H9 (cell line): ENCODE data around the gene AEBP2. TPM values are rescaled to one million over a fixed set of nuclear protein-coding genes. Genes with fewer than 3 reads are reported as not detected.

ENCODE experiments used
- DNase-seq: peaks from one replicate; pipeline ENCODE4 v3.0.0-alpha.2; 2017
- H2AFZ ChIP-seq: one replicate; pipeline ENCODE4 v1.6.1; 2013; ENCODE audit warnings: mild to moderate bottlenecking, low read length, control low read depth, moderate library complexity
- H2AK5ac ChIP-seq: 2 replicates; pipeline ENCODE4 v1.6.1; 2013; ENCODE audit warnings: low read length, control low read depth, mixed read lengths; ENCODE audit not compliant: insufficient read length
- H2BK120ac ChIP-seq: one replicate; pipeline ENCODE4 v1.6.1; 2013; ENCODE audit warnings: low read depth, mild to moderate bottlenecking, low read length, control low read depth, inconsistent platforms; ENCODE audit not compliant: poor library complexity, severe bottlenecking
- H2BK12ac ChIP-seq: 2 replicates; pipeline ENCODE4 v1.6.1; 2013; ENCODE audit warnings: low read length, control low read depth, mixed read lengths, low read depth; ENCODE audit not compliant: insufficient read length
- H2BK15ac ChIP-seq: 2 replicates; pipeline ENCODE4 v1.6.1; 2013; ENCODE audit warnings: low read depth, low read length, control low read depth
- H2BK20ac ChIP-seq: one replicate; pipeline ENCODE4 v1.6.1; 2013; ENCODE audit warnings: low read depth, mild to moderate bottlenecking, low read length, control low read depth, inconsistent platforms; ENCODE audit not compliant: poor library complexity, severe bottlenecking
- H2BK5ac ChIP-seq: 2 replicates; pipeline ENCODE4 v1.6.1; 2013; ENCODE audit warnings: low read length, control low read depth, mixed read lengths; ENCODE audit not compliant: insufficient read length
- H3K14ac ChIP-seq: 2 replicates; pipeline ENCODE4 v1.6.1; 2013; ENCODE audit warnings: low read length, control low read depth; ENCODE audit not compliant: insufficient read depth
- H3K18ac ChIP-seq: 2 replicates; pipeline ENCODE4 v1.6.1; 2013; ENCODE audit warnings: low read depth, mild to moderate bottlenecking, mixed read lengths, low read length, control low read depth; ENCODE audit not compliant: insufficient read length
- H3K23ac ChIP-seq: 2 replicates; pipeline ENCODE4 v1.6.1; 2013; ENCODE audit warnings: low read length, control low read depth, mixed read lengths, low read depth; ENCODE audit not compliant: insufficient read length
- H3K23me2 ChIP-seq: 2 replicates; pipeline ENCODE4 v1.6.1; 2013; ENCODE audit warnings: low read depth, mild to moderate bottlenecking, mixed read lengths, low read length, control low read depth; ENCODE audit not compliant: insufficient read length, poor library complexity, severe bottlenecking
- H3K27ac ChIP-seq: 2 replicates; pipeline ENCODE4 v1.5.1; 2013; ENCODE audit warnings: low read length, control low read depth, mixed read lengths, low read depth; ENCODE audit not compliant: insufficient read length
- H3K27me3 ChIP-seq: 2 replicates; pipeline ENCODE4 v1.6.1; 2013; ENCODE audit warnings: low read length, control low read depth, inconsistent platforms; ENCODE audit not compliant: insufficient read depth
- H3K4ac ChIP-seq: 2 replicates; pipeline ENCODE4 v1.6.1; 2013; ENCODE audit warnings: low read depth, mild to moderate bottlenecking, control low read depth, inconsistent platforms, low read length, moderate library complexity
- H3K4me1 ChIP-seq: 2 replicates; pipeline ENCODE4 v1.6.1; 2013; ENCODE audit warnings: low read length, control low read depth, inconsistent platforms; ENCODE audit not compliant: insufficient read depth
- H3K4me2 ChIP-seq: 2 replicates; pipeline ENCODE4 v1.6.1; 2013; ENCODE audit warnings: low read length, control low read depth, mixed read lengths; ENCODE audit not compliant: insufficient read length, insufficient read depth
- H3K56ac ChIP-seq: 2 replicates; pipeline ENCODE4 v1.6.1; 2013; ENCODE audit warnings: low read depth, mild to moderate bottlenecking, mixed read lengths, low read length, control low read depth; ENCODE audit not compliant: insufficient read length
- H3K79me1 ChIP-seq: 2 replicates; pipeline ENCODE4 v1.6.1; 2013; ENCODE audit warnings: low read depth, mild to moderate bottlenecking, moderate library complexity, low read length, control low read depth, inconsistent platforms; ENCODE audit not compliant: insufficient read depth, poor library complexity, severe bottlenecking
- H3K79me2 ChIP-seq: 2 replicates; pipeline ENCODE4 v1.6.1; 2013; ENCODE audit warnings: low read length, control low read depth, inconsistent platforms; ENCODE audit not compliant: insufficient read depth
- H3K9ac ChIP-seq: 2 replicates; pipeline ENCODE4 v1.6.1; 2013; ENCODE audit warnings: low read length, control low read depth, mixed read lengths; ENCODE audit not compliant: insufficient read length; ENCODE audit errors: extremely low read depth
- H3K9me3 ChIP-seq: one replicate; pipeline ENCODE4 v1.6.1; 2013; ENCODE audit warnings: low read depth, low read length, inconsistent platforms; ENCODE audit not compliant: control insufficient read depth
- H3T11ph ChIP-seq: one replicate; pipeline ENCODE4 v1.6.1; 2013; ENCODE audit warnings: mild to moderate bottlenecking, low read length, control low read depth, inconsistent platforms
- H4K20me1 ChIP-seq: one replicate; pipeline ENCODE4 v1.6.1; 2013; ENCODE audit not compliant: control insufficient read depth, insufficient read length, insufficient read depth
- H4K5ac ChIP-seq: 2 replicates; pipeline ENCODE4 v1.6.1; 2013; ENCODE audit warnings: low read depth, mild to moderate bottlenecking, mixed read lengths, low read length, control low read depth; ENCODE audit not compliant: insufficient read length
- H4K8ac ChIP-seq: replicated peaks from 2 replicates; pipeline ENCODE4 v1.6.1; 2013; ENCODE audit warnings: low read length, control low read depth, mixed read lengths, low read depth; ENCODE audit not compliant: insufficient read length
- H4K91ac ChIP-seq: 2 replicates; pipeline ENCODE4 v1.6.1; 2013; ENCODE audit warnings: low read depth, mild to moderate bottlenecking, moderate library complexity, mixed read lengths, low read length, control low read depth; ENCODE audit not compliant: insufficient read length
- H3K27ac Mint-ChIP-seq, 3 experiments: 2 replicates in 2 of 3; 3 replicates in 1 of 3; pipeline ENCODE4 v1.8.0; 2020 to 2021; ENCODE audit warnings: mixed read lengths in 3 of 3, mild to moderate bottlenecking in 1 of 3, moderate library complexity in 1 of 3
- H3K27me3 Mint-ChIP-seq: 2 replicates; pipeline ENCODE4 v1.8.0; 2021; ENCODE audit warnings: low read depth, mild to moderate bottlenecking, moderate library complexity, mixed read lengths
- H3K36me3 Mint-ChIP-seq, 3 experiments: 2 replicates in 2 of 3; 3 replicates in 1 of 3; pipeline ENCODE4 v1.8.0; 2020 to 2021; ENCODE audit warnings: low read depth in 3 of 3, mixed read lengths in 3 of 3; ENCODE audit not compliant: insufficient read depth in 1 of 3
- H3K4me1 Mint-ChIP-seq, 2 experiments: 2 replicates each; pipeline ENCODE4 v1.8.0; 2020; ENCODE audit warnings: mixed read lengths in 2 of 2
- H3K4me3 Mint-ChIP-seq, 2 experiments: 2 replicates in 1 of 2; 3 replicates in 1 of 2; pipeline ENCODE4 v1.8.0; 2020 to 2021; ENCODE audit warnings: mild to moderate bottlenecking in 2 of 2, mixed read lengths in 2 of 2, moderate library complexity in 1 of 2
- H3K9me3 Mint-ChIP-seq, 2 experiments: 2 replicates in 1 of 2; 3 replicates in 1 of 2; pipeline ENCODE4 v1.8.0; 2020; ENCODE audit warnings: mild to moderate bottlenecking in 2 of 2, mixed read lengths in 2 of 2, moderate library complexity in 1 of 2
- CTCF ChIP-seq: fragments of 200-600 bp; sonication (generic); conservative IDR thresholded peaks from 3 replicates; pipeline ENCODE4 v1.8.0; 2021; ENCODE audit warnings: antibody characterized with exemption, mild to moderate bottlenecking
- WGBS: extraction: QIAGEN DNeasy Blood & Tissue Kit; methylation state at CpG from one replicate; pipeline ENCODE4 v1.1.7; 2013; ENCODE audit warnings: missing lambda C conversion rate, low lambda C conversion rate, mixed read lengths; ENCODE audit not compliant: insufficient read length; ENCODE audit errors: extremely low coverage; 5-methylcytosine and 5-hydroxymethylcytosine counted together
- total RNA-seq: library from RNA; stranded (reverse); gene quantifications from 2 replicates; pipeline ENCODE4 v1.2.1, GENCODE V29; 2021

The AEBP2 gene
- total RNA-seq, 1 experiment from 2014 or later, result 82.8 TPM

GRCh38 chr12:19520646-19521415 is 81.5 kb downstream of the AEBP2 start:
- Histone ChIP-seq H3K18ac (no peak overlapping the region), H3K23ac (no peak overlapping the region), H3K23me2 (no peaks in the 10 kb centered on the region), H3T11ph (no peak overlapping the region), H2AK5ac (no peak overlapping the region), H4K8ac (no peak overlapping the region), H3K56ac (no peak overlapping the region), H3K14ac (no peak overlapping the region), H2BK15ac (no peak overlapping the region), H3K79me1 (no peaks in the 10 kb centered on the region), H3K79me2 (no peaks in the 10 kb centered on the region), H3K4me1 (no peaks in the 10 kb centered on the region; the same call in 1 of the 2 replicates), H3K4me2 (no peak overlapping the region), H3K9ac (no peak overlapping the region), H4K91ac (no peak overlapping the region), H4K20me1 (no peaks in the 10 kb centered on the region), H3K4ac (no peak overlapping the region), H2BK20ac (no peak overlapping the region), H3K27ac (no peak overlapping the region), H4K5ac (no peak overlapping the region), H2BK5ac (no peak overlapping the region), H2BK120ac (no peak overlapping the region), H3K27me3 (no peaks in the 10 kb centered on the region), H2BK12ac (no peak overlapping the region), H2AFZ (no peak overlapping the region), H3K9me3 (no peaks in the 10 kb centered on the region)
- Mint-ChIP-seq H3K36me3 (peaks cover 8 to 33% (median 24%) of the 10 kb centered on the region in 3 experiments; a peak in 6 of 7 replicates), H3K4me1 (peaks cover 5 to 7% of the 10 kb centered on the region in 2 experiments), H3K27ac (no peak overlapping the region), H3K27me3 (no peaks in the 10 kb centered on the region), H3K9me3 (no peaks in the 10 kb centered on the region), H3K4me3 (no peak overlapping the region)
- WGBS, result no CpG with 5 or more reads among the region's 5 CpGs
- no peak for TF ChIP-seq CTCF
- no peak for DNase-seq
